ENCODE data around the gene NEMP1.
"Not testable (repeated sequence)": the region's sequence is repeated elsewhere in the genome, so short reads cannot be mapped to it uniquely, and the experiment has no call there.

Gene NEMP1

DNA sequence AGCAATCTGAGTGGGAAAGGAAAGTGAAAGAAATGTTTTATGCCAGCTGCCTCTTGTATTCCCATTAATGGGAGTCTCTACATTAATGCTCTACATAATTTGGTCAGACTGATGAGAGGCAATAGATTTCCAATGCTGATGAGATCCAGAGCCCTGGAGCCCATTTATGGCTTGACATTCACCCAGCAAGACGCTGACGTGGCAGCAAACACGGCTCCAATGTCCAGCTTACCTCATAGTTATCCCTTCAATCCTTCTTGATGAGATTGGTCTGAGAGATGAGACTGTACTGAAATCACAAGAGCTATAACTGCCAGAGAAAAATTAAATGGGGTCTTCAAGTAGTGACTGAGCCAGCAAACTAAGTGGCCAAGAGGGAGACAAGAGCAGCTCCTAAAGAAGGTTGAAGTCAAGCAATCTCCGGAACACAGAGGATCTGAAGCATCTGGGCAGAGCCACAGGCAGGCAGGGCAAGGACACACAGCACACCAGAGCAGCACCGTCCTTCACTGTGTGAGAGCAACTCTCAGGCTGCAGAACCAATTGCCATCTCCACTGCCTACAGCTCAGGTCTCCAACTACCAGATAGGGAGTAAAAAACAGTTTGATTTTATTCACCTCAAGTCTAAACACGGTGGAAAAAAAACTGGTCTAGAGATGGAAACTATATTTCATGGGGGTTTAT, 21.4 kb downstream of the NEMP1 start:
- no peak for DNase-seq (ENCODE audit: low read depth)

DNA sequence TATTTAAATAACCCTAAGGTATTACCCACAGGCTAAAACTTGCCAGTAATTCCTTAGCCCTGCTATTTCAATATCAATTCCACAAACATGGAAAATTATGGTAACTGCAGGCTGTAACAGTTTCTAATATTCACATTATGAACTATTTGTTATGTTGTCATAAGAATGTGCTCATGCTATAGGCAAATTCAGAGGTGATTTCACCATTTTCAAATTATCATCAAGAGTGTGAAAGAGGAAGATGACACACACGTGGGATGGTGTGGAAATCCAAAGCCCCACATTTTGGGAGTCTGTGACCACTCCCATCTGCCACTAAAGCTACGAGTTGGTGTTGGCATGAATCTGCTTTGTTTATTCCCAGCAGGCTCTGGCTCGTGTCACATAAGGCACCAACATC, 22.8 kb downstream of the NEMP1 start:
- no peak for DNase-seq (ENCODE audit: low read depth)

DNA sequence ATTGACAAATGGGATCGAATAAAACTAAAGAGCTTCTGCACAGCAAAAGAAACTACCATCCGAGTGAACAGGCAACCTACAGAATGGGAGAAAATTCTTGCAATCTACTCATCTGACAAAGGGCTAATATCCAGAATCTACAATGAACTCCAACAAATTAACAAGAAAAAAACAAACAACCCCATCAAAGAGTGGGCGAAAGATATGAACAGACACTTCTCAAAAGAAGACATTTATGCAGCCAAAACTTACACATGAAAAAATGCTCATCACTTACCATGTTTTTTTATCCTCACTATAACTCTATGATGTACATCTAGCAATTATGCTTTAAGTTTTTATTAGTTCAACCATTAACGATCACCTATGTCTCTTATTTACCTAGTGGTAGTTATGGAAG, 24.7 kb downstream of the NEMP1 start:
- not testable (repeated sequence) for DNase-seq (ENCODE audit: low read depth)

GRCh38 chr12:57053146-57053545, 25.4 kb downstream of the NEMP1 start:
- not testable (repeated sequence) for DNase-seq (ENCODE audit: low read depth)

DNA sequence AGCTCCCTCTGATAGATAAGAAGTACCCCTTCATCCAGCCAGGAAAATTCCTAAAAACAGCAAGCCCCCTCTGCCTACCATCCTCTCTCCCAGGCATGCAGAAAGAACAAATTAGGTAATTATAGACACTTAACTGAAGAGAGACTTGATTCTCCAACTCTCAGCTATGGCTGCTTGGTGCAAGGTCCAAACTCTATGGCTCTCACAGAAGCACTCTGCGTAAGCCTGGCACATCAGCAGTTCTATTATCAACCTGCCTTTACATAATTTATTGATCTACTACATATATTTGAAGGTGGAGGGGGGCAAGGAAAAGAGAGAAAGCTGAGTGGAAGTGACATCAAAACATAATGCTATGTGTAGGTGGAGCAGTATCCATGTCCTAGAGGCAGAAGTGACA, 27.6 kb downstream of the NEMP1 start:
- DNase-seq (ENCODE audit: low read depth) = no peak

DNA sequence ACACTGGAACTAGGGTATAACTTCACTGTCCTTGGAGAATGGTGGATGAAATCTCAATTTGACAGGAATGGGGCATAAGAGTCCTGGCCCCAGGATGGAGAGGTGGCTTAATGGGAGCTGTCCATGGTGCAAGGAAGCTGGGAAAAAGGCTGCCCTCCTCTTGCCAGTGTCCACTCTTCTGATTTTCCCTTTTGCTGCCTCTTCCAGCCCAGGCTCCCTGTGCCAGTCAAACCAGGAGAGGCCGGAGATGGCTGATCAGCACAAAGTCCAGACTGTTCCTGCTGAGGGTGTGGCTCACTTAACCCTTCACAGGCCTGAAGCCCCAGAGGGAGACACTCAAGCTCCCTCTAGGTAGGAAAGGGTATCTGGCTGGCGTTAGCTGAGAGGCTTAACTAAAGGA, 28.7 kb downstream of the NEMP1 start, which contains the start of gene MYO1A:
MYO1A (minus strand) TSS at position 240 of the 400 bp plus-strand sequence. CDS start 1,806 bp downstream, outside the sequence.
- no peak for DNase-seq (ENCODE audit: low read depth)

DNA sequence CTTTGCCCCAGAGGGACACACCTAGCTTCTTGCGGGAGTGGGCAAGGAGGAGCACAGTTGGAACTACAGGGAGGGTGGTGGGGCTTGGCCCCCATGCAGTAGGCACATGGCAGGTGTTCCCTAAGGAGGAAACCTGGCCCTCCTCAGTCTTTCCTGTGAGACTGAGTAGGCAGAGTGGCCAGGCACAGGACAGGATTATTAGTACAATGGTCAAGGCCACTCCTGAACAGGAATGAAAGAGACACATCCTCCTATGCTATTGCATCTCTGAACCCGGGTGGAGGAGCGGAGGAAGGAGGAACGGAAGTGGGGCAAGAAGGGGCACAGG, 29.5 kb downstream of the NEMP1 start:
- DNase-seq (ENCODE audit: low read depth) = no peak

GRCh38 chr12:57048423-57049118, 30.0 kb downstream of the NEMP1 start:
- DNase-seq (ENCODE audit: low read depth) = no peak

- DNase-seq (ENCODE audit: low read depth) = no peak
Measured at GRCh38 chr12:57047981-57048380, 30.6 kb downstream of the NEMP1 start.

DNA sequence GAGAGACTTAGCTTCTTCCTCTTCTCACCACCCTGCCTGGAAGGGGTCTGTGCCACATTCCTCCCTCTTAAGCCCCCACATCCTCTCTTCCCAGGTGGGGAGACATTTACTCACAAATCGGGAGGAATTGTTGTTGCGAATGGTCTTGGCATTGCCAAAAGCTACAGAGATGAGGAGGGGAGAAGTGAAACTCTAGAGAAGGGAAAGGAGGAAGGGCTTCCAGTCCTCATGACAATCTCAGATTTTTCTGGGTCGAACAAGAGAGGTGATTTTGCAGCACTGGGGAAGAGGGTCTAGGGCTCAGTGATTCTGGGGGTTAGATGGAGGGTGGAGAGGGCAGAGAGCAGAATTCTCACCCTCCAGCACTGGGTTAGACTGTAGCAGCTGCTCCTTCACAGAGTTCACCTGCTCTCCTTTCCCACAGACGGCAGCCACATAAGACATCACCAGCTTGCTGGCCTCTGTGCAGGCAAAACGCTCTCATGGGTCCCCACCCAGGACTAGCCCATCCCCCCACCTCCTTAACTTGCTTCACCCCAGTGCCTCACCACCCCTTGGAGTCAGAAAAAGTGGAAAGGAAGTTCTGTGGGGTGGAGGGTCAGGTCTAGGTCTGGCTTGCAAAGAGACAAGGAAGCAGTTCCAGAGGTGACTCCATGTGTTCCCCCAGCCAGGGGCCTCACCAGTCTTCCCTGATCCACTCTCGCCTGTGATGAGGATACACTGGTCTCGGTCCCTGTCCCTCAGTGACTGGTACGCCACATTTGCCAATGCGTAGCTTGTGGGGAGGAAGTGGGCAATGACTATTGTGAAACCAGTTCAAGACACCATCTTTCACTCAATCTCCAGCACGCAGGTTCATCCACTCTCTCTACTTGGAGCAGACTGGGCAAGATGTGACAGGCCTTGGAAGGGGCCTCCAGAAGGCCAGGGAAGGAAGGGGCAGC, 31.4 kb downstream of the NEMP1 start:
- no peak for DNase-seq (ENCODE audit: low read depth)

DNA sequence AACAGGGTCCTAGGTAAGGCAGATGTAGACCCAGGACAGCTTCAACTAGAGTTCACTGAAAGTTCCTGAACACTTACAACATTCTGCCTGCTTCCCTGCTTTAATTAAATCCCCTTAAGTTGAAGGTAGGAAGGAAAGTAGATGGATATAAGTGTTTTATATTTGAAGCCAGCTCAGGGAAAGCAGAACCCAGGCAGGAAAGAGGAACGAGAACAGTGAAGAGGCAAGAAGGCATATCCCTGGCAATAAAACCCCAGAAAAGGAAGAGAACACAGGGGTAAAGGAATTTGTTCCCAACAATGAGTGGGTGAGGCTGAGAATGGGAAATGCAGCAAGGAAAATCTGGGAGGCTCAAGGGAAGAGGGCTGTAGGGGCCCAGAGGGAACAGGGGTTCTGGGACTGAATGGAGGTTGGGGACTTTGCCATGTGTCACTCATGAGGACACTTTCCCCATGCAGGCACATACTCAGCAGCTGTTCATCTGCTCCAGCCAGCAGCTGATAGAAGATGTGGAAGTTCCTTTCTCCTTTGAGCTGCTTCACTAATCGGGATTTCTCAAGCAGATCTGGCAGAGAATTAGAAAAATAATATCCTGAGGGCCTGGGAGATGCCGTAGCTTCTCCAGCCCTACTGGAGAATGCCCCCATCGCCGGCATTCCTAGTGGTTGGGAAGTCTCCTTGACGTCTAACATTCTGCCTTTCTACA, 32.4 kb downstream of the NEMP1 start:
- DNase-seq (ENCODE audit: low read depth) = no peak

GRCh38 chr12:57044889-57045288, 33.7 kb downstream of the NEMP1 start:
- no peak for DNase-seq (ENCODE audit: low read depth)

DNA sequence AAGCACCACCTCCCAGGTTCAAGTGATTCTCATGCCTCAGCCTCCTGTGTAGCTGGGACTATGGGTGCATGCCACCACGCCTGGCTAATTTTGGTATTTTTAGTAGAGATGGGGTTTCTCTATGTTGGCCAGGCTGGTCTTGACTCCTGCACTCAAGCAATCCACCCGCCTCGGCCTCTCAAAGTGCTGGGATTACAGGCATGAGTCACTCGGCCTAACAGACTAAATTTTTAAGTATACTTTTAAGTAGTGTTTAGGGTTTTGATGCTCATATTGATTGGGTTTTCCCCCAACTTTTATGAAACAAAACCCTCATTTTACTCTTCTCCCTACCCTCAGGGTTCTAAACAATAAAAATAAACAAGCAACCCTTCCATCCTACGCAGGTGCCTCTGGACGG, 34.1 kb downstream of the NEMP1 start:
- no peak for DNase-seq (ENCODE audit: low read depth)

- no peak for DNase-seq (ENCODE audit: low read depth)
Measured at GRCh38 chr12:57042695-57043094, 35.9 kb downstream of the NEMP1 start.

- DNase-seq (ENCODE audit: low read depth) = no peak
Measured at GRCh38 chr12:57040750-57041149, 37.8 kb downstream of the NEMP1 start.

DNA sequence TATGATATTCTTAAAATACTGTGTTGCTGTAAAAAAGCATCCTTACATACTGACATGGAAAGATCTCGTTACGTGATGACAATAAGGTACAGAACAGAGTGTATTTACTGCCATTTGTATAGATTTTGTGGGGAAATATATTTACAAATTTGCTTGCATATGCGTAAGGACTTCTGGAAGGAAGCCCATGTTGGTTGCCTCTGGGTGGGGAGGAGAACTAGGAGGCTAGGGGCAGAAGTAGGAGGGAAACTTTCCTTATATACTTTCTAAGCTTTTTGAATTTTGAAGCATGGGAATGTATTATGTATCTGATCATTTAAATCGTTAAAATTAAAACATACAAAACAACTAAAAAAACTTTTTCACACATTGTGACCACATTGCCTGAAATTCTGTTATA, 38.4 kb downstream of the NEMP1 start:
- DNase-seq (ENCODE audit: low read depth) = no peak

DNA sequence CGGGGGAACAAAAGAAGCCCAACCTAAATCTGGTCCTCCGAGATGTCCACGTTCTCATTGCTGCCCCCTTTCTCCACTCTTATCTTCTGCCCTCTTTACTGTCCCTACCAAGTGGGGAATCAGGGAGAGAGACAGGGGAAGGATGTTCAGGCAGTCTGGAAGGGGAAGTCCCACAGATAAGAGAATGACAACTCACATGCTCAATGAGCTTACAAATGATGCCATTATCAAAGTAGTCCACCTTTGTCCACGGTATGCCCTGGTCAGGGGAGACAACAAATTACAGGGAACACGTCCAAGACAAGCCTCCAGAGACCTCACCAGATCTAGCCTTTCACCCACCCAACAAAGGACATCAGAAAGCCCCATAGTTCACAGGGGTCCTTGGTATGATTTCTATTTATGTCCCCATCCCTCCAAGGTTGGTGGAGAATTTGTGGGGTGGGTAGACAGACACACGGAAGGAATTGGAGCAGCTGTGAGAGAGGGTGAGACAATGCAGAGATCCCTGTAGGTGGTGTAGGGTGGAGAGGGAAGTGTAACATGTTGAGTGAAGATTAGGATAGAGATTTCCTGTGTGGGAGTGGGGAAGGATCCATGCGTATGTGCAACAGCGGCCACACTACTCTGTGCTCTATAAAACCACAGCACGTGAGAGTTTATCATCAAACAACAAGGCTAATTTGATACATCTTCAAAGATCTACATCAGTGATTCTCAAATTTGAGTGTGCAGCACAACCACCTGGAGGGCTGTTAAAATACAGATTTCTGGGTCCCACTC, 39.4 kb downstream of the NEMP1 start:
- no peak for DNase-seq (ENCODE audit: low read depth)

- DNase-seq (ENCODE audit: low read depth) = no peak
Measured at GRCh38 chr12:57037264-57037663, 41.3 kb downstream of the NEMP1 start.

- DNase-seq (ENCODE audit: low read depth) = no peak
Measured at GRCh38 chr12:57033431-57033830, 45.2 kb downstream of the NEMP1 start.

DNA sequence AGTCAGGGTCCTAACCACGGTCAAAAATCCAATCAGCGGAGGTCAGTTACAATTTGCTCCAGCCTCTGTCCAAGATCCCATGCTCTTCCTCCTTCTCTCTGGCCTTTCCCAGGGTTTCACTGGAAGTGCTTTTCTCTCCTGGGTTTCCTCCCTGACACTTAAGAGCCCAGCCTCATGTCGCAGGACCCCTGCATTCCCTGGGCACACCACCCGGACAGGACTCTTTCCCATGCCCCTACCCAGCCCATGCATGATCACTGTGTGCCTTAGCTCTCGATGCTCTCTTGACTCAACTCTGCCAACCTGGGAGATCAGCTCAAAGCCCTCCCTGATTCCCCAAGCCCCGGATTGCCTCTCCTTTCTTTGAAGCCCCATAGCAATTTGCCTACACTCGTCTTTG, 46.8 kb downstream of the NEMP1 start:
- no peak for DNase-seq (ENCODE audit: low read depth)

DNA sequence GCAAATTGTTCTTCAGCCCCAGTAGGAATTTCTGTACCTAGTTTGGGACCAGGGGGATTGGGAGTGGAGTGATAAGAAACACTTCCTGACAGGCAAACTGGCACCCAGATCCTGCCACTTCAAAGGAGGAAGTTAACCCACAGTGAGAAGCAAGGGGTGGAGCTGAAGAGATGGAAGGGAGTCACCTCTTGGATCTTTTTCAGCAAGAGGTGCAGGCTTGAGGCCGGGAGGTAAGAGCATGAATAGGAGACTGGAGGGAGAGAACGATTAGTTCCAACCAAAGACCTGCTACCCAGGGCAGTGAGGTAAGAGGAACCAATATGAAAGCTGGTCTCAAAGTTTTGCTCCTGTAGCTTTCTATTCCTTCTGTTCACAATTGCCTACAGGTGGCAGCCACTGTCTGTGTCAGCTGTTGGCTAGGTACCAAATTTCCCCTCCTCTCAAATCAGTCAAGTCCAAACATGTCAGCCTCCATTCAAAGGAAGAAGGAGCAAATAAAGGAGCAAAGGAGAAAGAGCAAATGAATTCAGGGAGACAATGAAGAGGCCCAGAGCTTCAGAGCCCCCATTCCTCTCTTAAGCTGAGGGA, 47.4 kb downstream of the NEMP1 start:
- DNase-seq (ENCODE audit: low read depth) = no peak
